HCT116 (cell line): ENCODE data around the gene TCF12. TPM values are rescaled to one million over a fixed set of nuclear protein-coding genes. Genes with fewer than 3 reads are reported as not detected.
A peak's percentile ranks its signal among the peaks of the same experiment; 100 is the strongest.

Source experiments
- ATAC-seq: fragments of 200-7000 bp; cut with Tn5 transposase; 2 replicates; pipeline ENCODE4 v1.9.1; 2020; ENCODE audit warnings: mild to moderate bottlenecking, moderate library complexity
- BruUV-seq: library from RNA; stranded (reverse); fragments of 400-500 nt; replicated peaks from 2 replicates; lab custom pipeline; 2021; lab: Mats Ljungman, UMichigan
- CTCF ChIA-PET: fragments of 300-600 bp; sonication (Branson Sonifier 250); formaldehyde crosslinking; loops from one replicate; lab custom pipeline; 2021; ENCODE audit warnings: antibody characterized with exemption; lab: Charles Lee
- POLR2A ChIA-PET: fragments of 300-600, 350-600 bp; sonication (Branson Sonifier 250); formaldehyde crosslinking; loops from one replicate; lab custom pipeline; 2021; ENCODE audit warnings: antibody characterized with exemption; lab: Charles Lee
- RAD21 ChIA-PET, 2 experiments: fragments of 300-600 bp; sonication (Branson Sonifier 250); formaldehyde crosslinking; loops; one replicate each; lab custom pipeline; 2023; ENCODE audit warnings: low total read pairs in 2 of 2; ENCODE audit not compliant: uncharacterized antibody in 2 of 2, unreplicated experiment in 2 of 2, low non-redundant PET in 1 of 2; lab: Charles Lee
- DNase-seq: peaks from one replicate; pipeline ENCODE4 v3.0.0-alpha.2; 2010; ENCODE audit warnings: low read depth, low spot score
- H2AFZ ChIP-seq: fragments of 200-600 bp; shearing (Covaris generic), sonication (generic); 2 replicates; pipeline ENCODE4 v1.6.1; 2017; ENCODE audit warnings: low read depth, mixed run types, mixed read lengths, antibody characterized with exemption, low read length; ENCODE audit not compliant: poor library complexity, severe bottlenecking
- H3K27ac ChIP-seq: 2 replicates; pipeline ENCODE4 v1.5.1; 2012; ENCODE audit warnings: low read depth, low read length
- H3K27me3 ChIP-seq: fragments of 200-600 bp; sonication (generic); 2 replicates; pipeline ENCODE4 v1.6.1; 2016; ENCODE audit warnings: mixed run types, low read length, mixed read lengths; ENCODE audit not compliant: insufficient read depth
- H3K36me3 ChIP-seq, 2 experiments: fragments of 200-500 bp in 1 of 2; fragments of 200-600 bp in 1 of 2; sonication (Bioruptor generic) in 1 of 2; sonication (generic) in 1 of 2; 2 replicates each; pipeline versions ENCODE4 v1.5.1 to v1.6.1; 2014 to 2016; ENCODE audit warnings: low read length in 2 of 2, inconsistent platforms in 1 of 2, mixed read lengths in 1 of 2, mixed run types in 1 of 2; ENCODE audit not compliant: insufficient read depth in 2 of 2, control insufficient read depth in 1 of 2
- H3K4me1 ChIP-seq, 2 experiments: fragments of 200-600 bp in 1 of 2; sonication (generic) in 1 of 2; 2 replicates each; pipeline versions ENCODE4 v1.5.1 to v1.6.1; 2012 to 2017; ENCODE audit warnings: low read length in 2 of 2, inconsistent platforms in 1 of 2, mild to moderate bottlenecking in 1 of 2, mixed read lengths in 1 of 2, mixed run types in 1 of 2, moderate library complexity in 1 of 2; ENCODE audit not compliant: insufficient read depth in 2 of 2, control insufficient read depth in 1 of 2
- H3K4me2 ChIP-seq: fragments of 200-600 bp; sonication (generic); 2 replicates; pipeline ENCODE4 v1.6.1; 2017; ENCODE audit warnings: mixed run types, low read length, mixed read lengths
- H3K4me3 ChIP-seq, 2 experiments: fragments of 200-600 bp in 1 of 2; sonication (generic) in 1 of 2; replicated peaks in 1 of 2; 2 replicates each; pipeline ENCODE4 v1.5.1; 2011 to 2016; ENCODE audit warnings: low read length in 2 of 2, control low read depth in 1 of 2, low read depth in 1 of 2, mild to moderate bottlenecking in 1 of 2, mixed read lengths in 1 of 2, mixed run types in 1 of 2
- H3K79me2 ChIP-seq: fragments of 200-600 bp; sonication (generic); 2 replicates; pipeline ENCODE4 v1.6.1; 2017; ENCODE audit warnings: mild to moderate bottlenecking, mixed run types, low read length, moderate library complexity, mixed read lengths; ENCODE audit not compliant: insufficient read depth
- H3K9ac ChIP-seq: fragments of 200-600 bp; sonication (generic); 2 replicates; pipeline ENCODE4 v1.6.1; 2016; ENCODE audit warnings: low read length, mixed read lengths
- H3K9me2 ChIP-seq: fragments of 200-600 bp; sonication (generic), shearing (Covaris generic); 2 replicates; pipeline ENCODE4 v1.6.1; 2017; ENCODE audit warnings: mixed run types, mild to moderate bottlenecking, moderate library complexity; ENCODE audit not compliant: insufficient read depth
- H3K9me3 ChIP-seq, 2 experiments: fragments of 200-500 bp in 1 of 2; fragments of 200-600 bp in 1 of 2; sonication (Bioruptor generic) in 1 of 2; sonication (generic) in 1 of 2; 2 replicates each; pipeline ENCODE4 v1.6.1; 2014 to 2017; ENCODE audit warnings: low read length in 2 of 2, mixed read lengths in 2 of 2, inconsistent platforms in 1 of 2, low read depth in 1 of 2, mild to moderate bottlenecking in 1 of 2, mixed run types in 1 of 2, moderate library complexity in 1 of 2; ENCODE audit not compliant: control insufficient read depth in 1 of 2, insufficient read depth in 1 of 2
- H4K20me1 ChIP-seq: fragments of 200-600 bp; sonication (generic), shearing (Covaris generic); 2 replicates; pipeline ENCODE4 v1.6.1; 2017; ENCODE audit warnings: mixed run types, mild to moderate bottlenecking, moderate library complexity; ENCODE audit not compliant: insufficient read depth
- ELF1 ChIP-seq: IDR thresholded peaks from 2 replicates; pipeline ENCODE4 v1.6.1; 2012; ENCODE audit warnings: low read depth, borderline replicate concordance
- EZH2 ChIP-seq: fragments of 200-600 bp; sonication (generic); IDR thresholded peaks from 2 replicates; pipeline ENCODE4 v1.6.1; 2017; ENCODE audit warnings: antibody characterized with exemption, mixed run types
- POLR2A ChIP-seq: IDR thresholded peaks from 2 replicates; pipeline ENCODE4 v1.7.0; 2011; ENCODE audit warnings: borderline replicate concordance; ENCODE audit not compliant: insufficient read depth, insufficient read length; ENCODE audit errors: extremely low read depth
- POLR2AphosphoS5 ChIP-seq: IDR thresholded peaks from 2 replicates; pipeline ENCODE4 v1.6.1; 2011; ENCODE audit warnings: mild to moderate bottlenecking, low read depth, low read length, moderate library complexity
- SIN3A ChIP-seq: IDR thresholded peaks from 2 replicates; pipeline ENCODE4 v1.6.1; 2012; ENCODE audit warnings: low read depth
- SRF ChIP-seq: IDR thresholded peaks from 2 replicates; pipeline ENCODE4 v1.6.1; 2012; ENCODE audit warnings: low read depth
- YY1 ChIP-seq: IDR thresholded peaks from 2 replicates; pipeline ENCODE4 v1.6.1; 2011; ENCODE audit warnings: low read length, low read depth, moderate library complexity, mild to moderate bottlenecking; ENCODE audit not compliant: insufficient replicate concordance; ENCODE audit errors: extremely low read depth
- ZNF274 ChIP-seq: fragments of 200-500 bp; sonication (Bioruptor generic); IDR thresholded peaks from 2 replicates; pipeline ENCODE4 v1.6.1; 2014; ENCODE audit warnings: mild to moderate bottlenecking, low read depth, low read length, inconsistent platforms
- intact Hi-C: fragments of 100-400 bp; cut with micrococcal nuclease; formaldehyde crosslinking; loops from 2 replicates; pipeline ENCODE4 v1.10.0; 2022
- total RNA-seq: library from RNA; stranded (reverse); gene quantifications from one replicate; pipeline ENCODE4 v1.2.1, GENCODE V29; 2021; ENCODE audit not compliant: unreplicated experiment
- TF ChIP-seq, protein P1 (sequence below): IDR thresholded peaks from 2 replicates; pipeline ENCODE4 v1.6.1; 2011; ENCODE audit warnings: mild to moderate bottlenecking, low read length, moderate library complexity; ENCODE audit not compliant: insufficient replicate concordance; ENCODE audit errors: extremely low read depth
- TF ChIP-seq, protein P2 (sequence below), 3 experiments: fragments of 200-600 bp in 1 of 3; sonication (generic) in 1 of 3; IDR thresholded peaks in 2 of 3; conservative IDR thresholded peaks in 1 of 3; 2 replicates each; pipeline ENCODE4 v1.5.1; 2012 to 2017; ENCODE audit warnings: low read depth in 2 of 3, low read length in 2 of 3, antibody characterized with exemption in 1 of 3, borderline replicate concordance in 1 of 3, control low read depth in 1 of 3, mild to moderate bottlenecking in 1 of 3, mixed read lengths in 1 of 3, mixed run types in 1 of 3, moderate library complexity in 1 of 3; ENCODE audit not compliant: insufficient read depth in 1 of 3
- TF ChIP-seq, protein P3 (sequence below): IDR thresholded peaks from 2 replicates; pipeline ENCODE4 v1.6.1; 2012
- TF ChIP-seq, protein P4 (sequence below): IDR thresholded peaks from 2 replicates; pipeline ENCODE4 v1.6.1; 2012
- TF ChIP-seq, protein P5 (sequence below): IDR thresholded peaks from 2 replicates; pipeline ENCODE4 v1.6.1; 2012; ENCODE audit warnings: low read depth

TCF12 gene
- total RNA-seq, 1 experiment from 2014 or later: 71.6 TPM

DNA sequence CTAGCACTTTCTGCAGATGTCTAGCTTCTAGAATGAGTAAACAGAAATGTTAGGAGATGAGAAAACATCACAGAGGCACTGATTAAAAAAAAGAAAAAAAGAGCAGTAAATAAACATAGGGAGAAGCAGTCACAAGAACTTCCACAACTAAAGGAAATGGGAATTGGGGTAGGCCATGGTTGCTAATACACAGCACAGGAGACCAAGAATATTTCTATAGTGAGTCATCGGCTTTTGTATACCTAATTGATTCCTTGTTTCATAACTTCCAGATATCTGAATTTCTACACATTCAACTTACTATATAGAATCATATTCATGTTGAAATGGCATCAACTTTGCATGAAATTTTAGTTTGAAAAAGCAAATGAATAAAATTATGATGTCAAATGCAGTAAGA is 47.3 kb upstream of the TCF12 start (continued):
- TF ChIP-seq, protein P1, sequence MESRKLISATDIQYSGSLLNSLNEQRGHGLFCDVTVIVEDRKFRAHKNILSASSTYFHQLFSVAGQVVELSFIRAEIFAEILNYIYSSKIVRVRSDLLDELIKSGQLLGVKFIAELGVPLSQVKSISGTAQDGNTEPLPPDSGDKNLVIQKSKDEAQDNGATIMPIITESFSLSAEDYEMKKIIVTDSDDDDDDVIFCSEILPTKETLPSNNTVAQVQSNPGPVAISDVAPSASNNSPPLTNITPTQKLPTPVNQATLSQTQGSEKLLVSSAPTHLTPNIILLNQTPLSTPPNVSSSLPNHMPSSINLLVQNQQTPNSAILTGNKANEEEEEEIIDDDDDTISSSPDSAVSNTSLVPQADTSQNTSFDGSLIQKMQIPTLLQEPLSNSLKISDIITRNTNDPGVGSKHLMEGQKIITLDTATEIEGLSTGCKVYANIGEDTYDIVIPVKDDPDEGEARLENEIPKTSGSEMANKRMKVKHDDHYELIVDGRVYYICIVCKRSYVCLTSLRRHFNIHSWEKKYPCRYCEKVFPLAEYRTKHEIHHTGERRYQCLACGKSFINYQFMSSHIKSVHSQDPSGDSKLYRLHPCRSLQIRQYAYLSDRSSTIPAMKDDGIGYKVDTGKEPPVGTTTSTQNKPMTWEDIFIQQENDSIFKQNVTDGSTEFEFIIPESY: no peak
- TF ChIP-seq EZH2 (no peak), SRF (no peak)
- TF ChIP-seq, protein P2, sequence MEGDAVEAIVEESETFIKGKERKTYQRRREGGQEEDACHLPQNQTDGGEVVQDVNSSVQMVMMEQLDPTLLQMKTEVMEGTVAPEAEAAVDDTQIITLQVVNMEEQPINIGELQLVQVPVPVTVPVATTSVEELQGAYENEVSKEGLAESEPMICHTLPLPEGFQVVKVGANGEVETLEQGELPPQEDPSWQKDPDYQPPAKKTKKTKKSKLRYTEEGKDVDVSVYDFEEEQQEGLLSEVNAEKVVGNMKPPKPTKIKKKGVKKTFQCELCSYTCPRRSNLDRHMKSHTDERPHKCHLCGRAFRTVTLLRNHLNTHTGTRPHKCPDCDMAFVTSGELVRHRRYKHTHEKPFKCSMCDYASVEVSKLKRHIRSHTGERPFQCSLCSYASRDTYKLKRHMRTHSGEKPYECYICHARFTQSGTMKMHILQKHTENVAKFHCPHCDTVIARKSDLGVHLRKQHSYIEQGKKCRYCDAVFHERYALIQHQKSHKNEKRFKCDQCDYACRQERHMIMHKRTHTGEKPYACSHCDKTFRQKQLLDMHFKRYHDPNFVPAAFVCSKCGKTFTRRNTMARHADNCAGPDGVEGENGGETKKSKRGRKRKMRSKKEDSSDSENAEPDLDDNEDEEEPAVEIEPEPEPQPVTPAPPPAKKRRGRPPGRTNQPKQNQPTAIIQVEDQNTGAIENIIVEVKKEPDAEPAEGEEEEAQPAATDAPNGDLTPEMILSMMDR (IDR thresholded peaks at IDR 0.05 in 2 of 3, conservative IDR thresholded peaks at IDR 0.05 in 1 of 3; ENCODE audit: borderline replicate concordance in 1 of 3, insufficient read depth in 1 of 3, low read depth in 2 of 3, low read length in 2 of 3): no peak

DNA sequence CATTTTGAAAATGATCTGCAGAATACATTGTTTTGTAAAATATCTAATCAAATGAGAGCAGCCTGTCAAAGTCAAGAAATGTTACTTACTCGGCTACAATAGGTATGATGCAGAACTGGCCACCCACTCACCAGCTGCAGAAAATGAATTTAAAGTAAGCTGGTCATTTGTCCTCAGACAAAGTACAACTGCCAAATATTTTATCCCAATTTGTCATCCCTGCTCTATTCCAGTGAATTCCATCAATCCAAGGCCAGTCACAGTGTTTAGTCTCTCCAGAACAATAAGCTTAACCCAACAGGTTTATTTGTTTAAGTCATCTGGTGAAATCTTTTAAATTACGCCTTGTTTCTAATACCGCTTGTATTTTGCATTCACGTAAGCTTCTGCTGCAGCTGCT is 46.6 kb upstream of the TCF12 start:
- no peak overlapping the region for H3K27ac ChIP-seq
- ChIA-PET POLR2A (no interaction called here), CTCF (interaction anchor here (1.6 to 5.8 kb wide), 3 partner anchors 15 to 381 kb away, joined by 4 to 57 read pairs (median 6); no protein-coding TSS in a partner anchor), RAD21 (interaction anchor here in 1 of 2 experiments (0.7 kb wide), 1 partner anchor 469 kb away, joined by 3 read pairs; no protein-coding TSS in a partner anchor)
- intact Hi-C loops: loop anchor here (1.0 kb wide), 1 partner anchor 376 kb away; no protein-coding TSS in a partner anchor
- H3K36me3 ChIP-seq: no peaks in the 10 kb centered on the region
- no peak for DNase-seq
- ATAC-seq: no peak
- H3K4me2 ChIP-seq: no peak overlapping the region
- H3K79me2 ChIP-seq: no peaks in the 10 kb centered on the region
- no peaks in the 10 kb centered on the region for H3K9me3 ChIP-seq
- H3K9ac ChIP-seq: no peak overlapping the region
- H2AFZ ChIP-seq: peak overlapping the region; percentile 89
- H3K4me3 ChIP-seq: no peak overlapping the region
- no peaks in the 10 kb centered on the region for H4K20me1 ChIP-seq
- peaks cover 6 to 11% of the 10 kb centered on the region in 2 experiments; a peak in 3 of 4 replicates for H3K4me1 ChIP-seq
- no peaks in the 10 kb centered on the region for H3K27me3 ChIP-seq
- H3K9me2 ChIP-seq: no peaks in the 10 kb centered on the region
- BruUV-seq: no TSS peak
- TF ChIP-seq ZNF274 (no peak), POLR2AphosphoS5 (no peak), YY1 (no peak), ELF1 (no peak), POLR2A (no peak), SIN3A (no peak)
- TF ChIP-seq, protein P3, sequence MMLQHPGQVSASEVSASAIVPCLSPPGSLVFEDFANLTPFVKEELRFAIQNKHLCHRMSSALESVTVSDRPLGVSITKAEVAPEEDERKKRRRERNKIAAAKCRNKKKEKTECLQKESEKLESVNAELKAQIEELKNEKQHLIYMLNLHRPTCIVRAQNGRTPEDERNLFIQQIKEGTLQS: no peak
- TF ChIP-seq, protein P4, sequence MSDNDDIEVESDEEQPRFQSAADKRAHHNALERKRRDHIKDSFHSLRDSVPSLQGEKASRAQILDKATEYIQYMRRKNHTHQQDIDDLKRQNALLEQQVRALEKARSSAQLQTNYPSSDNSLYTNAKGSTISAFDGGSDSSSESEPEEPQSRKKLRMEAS: no peak
- TF ChIP-seq, protein P5, sequence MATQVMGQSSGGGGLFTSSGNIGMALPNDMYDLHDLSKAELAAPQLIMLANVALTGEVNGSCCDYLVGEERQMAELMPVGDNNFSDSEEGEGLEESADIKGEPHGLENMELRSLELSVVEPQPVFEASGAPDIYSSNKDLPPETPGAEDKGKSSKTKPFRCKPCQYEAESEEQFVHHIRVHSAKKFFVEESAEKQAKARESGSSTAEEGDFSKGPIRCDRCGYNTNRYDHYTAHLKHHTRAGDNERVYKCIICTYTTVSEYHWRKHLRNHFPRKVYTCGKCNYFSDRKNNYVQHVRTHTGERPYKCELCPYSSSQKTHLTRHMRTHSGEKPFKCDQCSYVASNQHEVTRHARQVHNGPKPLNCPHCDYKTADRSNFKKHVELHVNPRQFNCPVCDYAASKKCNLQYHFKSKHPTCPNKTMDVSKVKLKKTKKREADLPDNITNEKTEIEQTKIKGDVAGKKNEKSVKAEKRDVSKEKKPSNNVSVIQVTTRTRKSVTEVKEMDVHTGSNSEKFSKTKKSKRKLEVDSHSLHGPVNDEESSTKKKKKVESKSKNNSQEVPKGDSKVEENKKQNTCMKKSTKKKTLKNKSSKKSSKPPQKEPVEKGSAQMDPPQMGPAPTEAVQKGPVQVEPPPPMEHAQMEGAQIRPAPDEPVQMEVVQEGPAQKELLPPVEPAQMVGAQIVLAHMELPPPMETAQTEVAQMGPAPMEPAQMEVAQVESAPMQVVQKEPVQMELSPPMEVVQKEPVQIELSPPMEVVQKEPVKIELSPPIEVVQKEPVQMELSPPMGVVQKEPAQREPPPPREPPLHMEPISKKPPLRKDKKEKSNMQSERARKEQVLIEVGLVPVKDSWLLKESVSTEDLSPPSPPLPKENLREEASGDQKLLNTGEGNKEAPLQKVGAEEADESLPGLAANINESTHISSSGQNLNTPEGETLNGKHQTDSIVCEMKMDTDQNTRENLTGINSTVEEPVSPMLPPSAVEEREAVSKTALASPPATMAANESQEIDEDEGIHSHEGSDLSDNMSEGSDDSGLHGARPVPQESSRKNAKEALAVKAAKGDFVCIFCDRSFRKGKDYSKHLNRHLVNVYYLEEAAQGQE: no peak
- TF ChIP-seq, protein P2 (IDR thresholded peaks at IDR 0.05 in 2 of 3, conservative IDR thresholded peaks at IDR 0.05 in 1 of 3; ENCODE audit: borderline replicate concordance in 1 of 3, insufficient read depth in 1 of 3, low read depth in 2 of 3, low read length in 2 of 3): no peak
